GM12878 (cell line): Measurements from ENCODE around the gene TMSB10. TPM values are rescaled to one million over a fixed set of nuclear protein-coding genes. Genes with fewer than 3 reads are reported as not detected.

Experiments
- ATF2 ChIP-seq: IDR thresholded peaks from 2 replicates; pipeline ENCODE4 v1.6.1; 2012; ENCODE audit warnings: low read length, inconsistent platforms
- BCL11A ChIP-seq: IDR thresholded peaks from 2 replicates; pipeline ENCODE4 v1.6.1; 2011; ENCODE audit warnings: low read depth, low read length
- CHD1 ChIP-seq: IDR thresholded peaks from 2 replicates; pipeline ENCODE4 v1.6.1; 2012; ENCODE audit warnings: low read depth, low read length, improper control_type of control experiment
- ESRRA ChIP-seq: IDR thresholded peaks from 2 replicates; pipeline ENCODE4 v1.6.1; 2012; ENCODE audit warnings: mild to moderate bottlenecking, low read length, improper control_type of control experiment
- EZH2 ChIP-seq: IDR thresholded peaks from 2 replicates; pipeline ENCODE4 v1.6.1; 2012; ENCODE audit warnings: low read depth, mild to moderate bottlenecking, control low read depth, inconsistent platforms, low read length, borderline replicate concordance; ENCODE audit not compliant: control insufficient read depth
- FOXK2 ChIP-seq: fragments of 450-650 bp; IDR thresholded peaks from 2 replicates; pipeline ENCODE4 v1.6.1; 2017; ENCODE audit warnings: mild to moderate bottlenecking, moderate library complexity
- HCFC1 ChIP-seq: fragments of 150-350 bp; IDR thresholded peaks from 2 replicates; pipeline ENCODE4 v1.6.1; 2014; ENCODE audit warnings: low read length
- IKZF1 ChIP-seq: fragments of 450-650 bp; conservative IDR thresholded peaks from 2 replicates; pipeline ENCODE4 v1.6.1; 2017; ENCODE audit warnings: antibody characterized with exemption, mild to moderate bottlenecking
- MAX ChIP-seq: IDR thresholded peaks from 2 replicates; pipeline ENCODE4 v1.6.1; 2012; ENCODE audit warnings: low read depth, low read length, improper control_type of control experiment
- MTA2 ChIP-seq: fragments of 450-650 bp; IDR thresholded peaks from 2 replicates; pipeline ENCODE4 v1.6.1; 2016; ENCODE audit warnings: low read depth, mild to moderate bottlenecking, moderate library complexity
- NBN ChIP-seq: fragments of 450-650 bp; IDR thresholded peaks from 2 replicates; pipeline ENCODE4 v1.6.1; 2016
- NFIC ChIP-seq: IDR thresholded peaks from 2 replicates; pipeline ENCODE4 v1.6.1; 2012; ENCODE audit warnings: low read depth, mild to moderate bottlenecking, inconsistent platforms, low read length, moderate library complexity
- NKRF ChIP-seq: fragments of 450-650 bp; conservative IDR thresholded peaks from 2 replicates; pipeline ENCODE4 v1.6.1; 2017; ENCODE audit warnings: mild to moderate bottlenecking, moderate library complexity
- PBX3 ChIP-seq: IDR thresholded peaks from 2 replicates; pipeline ENCODE4 v1.6.1; 2011; ENCODE audit warnings: mild to moderate bottlenecking, low read depth, low read length, moderate library complexity; ENCODE audit not compliant: insufficient replicate concordance
- PKNOX1 ChIP-seq: fragments of 450-650 bp; IDR thresholded peaks from 2 replicates; pipeline ENCODE4 v1.6.1; 2016; ENCODE audit warnings: mild to moderate bottlenecking
- POLR2AphosphoS2 ChIP-seq: IDR thresholded peaks from 2 replicates; pipeline ENCODE4 v1.6.1; 2011; ENCODE audit warnings: low read depth, mild to moderate bottlenecking, low read length, improper control_type of control experiment, moderate library complexity
- POU2F2 ChIP-seq: IDR thresholded peaks from 3 replicates; pipeline ENCODE4 v1.6.1; 2011; ENCODE audit warnings: low read depth, mild to moderate bottlenecking, low read length, borderline replicate concordance
- RELA ChIP-seq: fragments of 450-650 bp; IDR thresholded peaks from 2 replicates; pipeline ENCODE4 v1.8.0; 2014; ENCODE audit warnings: borderline replicate concordance; ENCODE audit not compliant: partially characterized antibody
- RUNX3 ChIP-seq: IDR thresholded peaks from 2 replicates; pipeline ENCODE4 v1.6.1; 2012; ENCODE audit warnings: low read length, inconsistent platforms
- SPI1 ChIP-seq: IDR thresholded peaks from 2 replicates; pipeline ENCODE4 v1.6.1; 2011; ENCODE audit warnings: low read depth, mild to moderate bottlenecking, low read length, moderate library complexity, borderline replicate concordance; ENCODE audit not compliant: insufficient read depth
- TAF1 ChIP-seq: IDR thresholded peaks from 2 replicates; pipeline ENCODE4 v1.6.1; 2011; ENCODE audit warnings: mild to moderate bottlenecking, low read depth, low read length, borderline replicate concordance
- TCF12 ChIP-seq: IDR thresholded peaks from 2 replicates; pipeline ENCODE4 v1.6.1; 2011; ENCODE audit warnings: low read depth, mild to moderate bottlenecking, low read length
- USF2 ChIP-seq: IDR thresholded peaks from 2 replicates; pipeline ENCODE4 v1.6.1; 2011; ENCODE audit warnings: low read depth, low read length, improper control_type of control experiment, borderline replicate concordance
- ZNF622 ChIP-seq: fragments of 450-650 bp; IDR thresholded peaks from 2 replicates; pipeline ENCODE4 v1.6.1; 2017; ENCODE audit warnings: mild to moderate bottlenecking, inconsistent platforms
- polyA plus RNA-seq, 11 experiments: library from polyadenylated mRNA; depleted of rRNA in 4 of 11; unstranded in 6 of 11; stranded (reverse) in 5 of 11; fragments of >200 nt; fragmentation: Nextera tagmentation in 4 of 11; fragmentation: Illumina TruSeq in 1 of 11; extraction: Ambion mirVana in 4 of 11; extraction: Trizol in 1 of 11; gene quantifications; 1 replicate in 1 of 11; 2 replicates in 10 of 11; pipeline versions ENCODE4 v1.2.1 to v1.2.3, GENCODE V29; 2011 to 2016; ENCODE audit warnings: inconsistent platforms in 2 of 11, missing spikeins in 2 of 11, low read depth in 1 of 11
- total RNA-seq, 4 experiments: library from RNA; depleted of rRNA in 3 of 4; stranded (reverse); fragments of >200 nt in 3 of 4; fragmentation: Illumina TruSeq in 1 of 4; extraction: Trizol in 1 of 4; gene quantifications; 2 replicates each; pipeline versions ENCODE4 v1.2.1 to v1.2.3, GENCODE V29; 2013 to 2021

TMSB10 gene
- total and polyA plus RNA-seq, 10 of the 15 experiments (the other 5 are each of a cell fraction or from before 2014, with no cell fraction given) = 1,406 to 4,860 (median 3,381) TPM

GRCh38 chr2:84888401-84889276 lies 16.8 kb upstream of the TMSB10 start (continued):
- TF ChIP-seq PKNOX1 = peak; percentile 67
- TF ChIP-seq POLR2AphosphoS2 = no peak
- no peak for TF ChIP-seq RELA
- TF ChIP-seq TAF1 = peak; percentile 56; the same call in 1 of the 2 replicates
- TF ChIP-seq MTA2 = peak; percentile 60; the same call in 1 of the 2 replicates
- no peak for TF ChIP-seq FOXK2
- TF ChIP-seq SPI1 = peak; percentile 94
- TF ChIP-seq POU2F2 = peak; percentile 16; the same call in 1 of the 3 replicates
- TF ChIP-seq CHD1 = no peak
- TF ChIP-seq NBN = peak; percentile 51
- no peak for TF ChIP-seq ESRRA
- 0 out of 2 replicates have a peak, but pooled peaks have one; percentile 46 for TF ChIP-seq NFIC
- peak; percentile 17; the same call in 1 of the 2 replicates for TF ChIP-seq ATF2
- TF ChIP-seq RUNX3 = peak; percentile 63; the same call in 1 of the 2 replicates
- peak; percentile 87 for TF ChIP-seq IKZF1
- peak; percentile 11; the same call in 1 of the 2 replicates for TF ChIP-seq HCFC1
- TF ChIP-seq TCF12 = no peak
- no peak for TF ChIP-seq NKRF
- TF ChIP-seq USF2 = no peak
- no peak for TF ChIP-seq EZH2
- 0 out of 2 replicates have a peak, but pooled peaks have one; percentile 54 for TF ChIP-seq BCL11A
- TF ChIP-seq MAX = no peak
- no peak for TF ChIP-seq ZNF622
- no peak for TF ChIP-seq PBX3
